K562 (cell line): ENCODE measurements around the gene S100P. TPM values are rescaled to one million over a fixed set of nuclear protein-coding genes. Genes with fewer than 3 reads are reported as not detected.
A peak's percentile ranks its signal among the peaks of the same experiment; 100 is the strongest.

Experiments used
- BACH1 ChIP-seq: fragments of 200-800 bp; sonication (Bioruptor generic); IDR thresholded peaks from 2 replicates; pipeline ENCODE4 v1.6.1; 2016; ENCODE audit warnings: missing genetic modification characterization, missing compliant biosample characterization
- CTBP1 ChIP-seq: fragments of 450-650 bp; IDR thresholded peaks from 2 replicates; pipeline ENCODE4 v1.6.1; 2016; ENCODE audit warnings: borderline replicate concordance
- CXXC5 ChIP-seq: fragments of 250-450 bp; sonication (Bioruptor Pico); IDR thresholded peaks from 2 replicates; pipeline ENCODE4 v1.8.0; 2022; ENCODE audit warnings: inconsistent platforms, mild to moderate bottlenecking, moderate library complexity
- KDM4B ChIP-seq, 2 experiments: fragments of 450-650 bp in 1 of 2; sonication (generic) in 1 of 2; IDR thresholded peaks; 2 replicates each; pipeline ENCODE4 v1.6.1; 2016 to 2017; ENCODE audit warnings: borderline replicate concordance in 2 of 2, antibody characterized with exemption in 1 of 2, low read depth in 1 of 2, mild to moderate bottlenecking in 1 of 2
- MTF1 ChIP-seq: fragments of 250-450 bp; sonication (Bioruptor Pico); IDR thresholded peaks from 2 replicates; pipeline ENCODE4 v1.9.0; 2021; ENCODE audit warnings: moderate library complexity, mild to moderate bottlenecking, inconsistent platforms, borderline replicate concordance
- NFE2L1 ChIP-seq: fragments of 450-650 bp; IDR thresholded peaks from 2 replicates; pipeline ENCODE4 v1.6.1; 2016; ENCODE audit warnings: missing genetic modification characterization, low read depth, mild to moderate bottlenecking, missing compliant biosample characterization, moderate library complexity, borderline replicate concordance
- NUFIP1 ChIP-seq: fragments of 450-650 bp; IDR thresholded peaks from 2 replicates; pipeline ENCODE4 v1.6.1; 2018; ENCODE audit not compliant: partially characterized antibody
- RAD21 ChIP-seq, 2 experiments: fragments of 250-450 bp in 1 of 2; fragments of 450-650 bp in 1 of 2; sonication (Bioruptor Pico) in 1 of 2; formaldehyde crosslinking in 1 of 2; IDR thresholded peaks in 1 of 2; conservative IDR thresholded peaks in 1 of 2; 2 replicates each; pipeline versions ENCODE4 v1.4.0 to v1.8.0; 2020 to 2022; ENCODE audit warnings: mild to moderate bottlenecking in 2 of 2, moderate library complexity in 1 of 2
- TARDBP ChIP-seq: fragments of 450-650 bp; IDR thresholded peaks from 2 replicates; pipeline ENCODE4 v1.6.1; 2016
- ZBTB7A ChIP-seq: IDR thresholded peaks from 2 replicates; pipeline ENCODE4 v1.6.1; 2011; ENCODE audit warnings: low read depth, mild to moderate bottlenecking, low read length, moderate library complexity, borderline replicate concordance; ENCODE audit not compliant: control insufficient read depth
- ZNF584 ChIP-seq: fragments of 200-800 bp; sonication (Bioruptor generic); IDR thresholded peaks from 2 replicates; pipeline ENCODE4 v1.6.1; 2016; ENCODE audit warnings: low read depth, mild to moderate bottlenecking, missing genetic modification characterization, missing compliant biosample characterization
- polyA plus RNA-seq, 8 experiments: library from polyadenylated mRNA; depleted of rRNA in 4 of 8; stranded (reverse) in 5 of 8; unstranded in 3 of 8; fragments of >200 nt; fragmentation: Nextera tagmentation in 2 of 8; fragmentation: Illumina TruSeq in 1 of 8; extraction: Ambion mirVana in 2 of 8; extraction: Trizol in 1 of 8; gene quantifications; 2 replicates each; pipeline versions ENCODE4 v1.2.1 to v1.2.3, GENCODE V29; 2011 to 2014; ENCODE audit warnings: inconsistent platforms in 1 of 8, missing spikeins in 1 of 8
- total RNA-seq, 7 experiments: library from RNA; depleted of rRNA in 6 of 7; stranded (reverse); fragments of >200 nt in 6 of 7; fragmentation: Illumina TruSeq in 2 of 7; extraction: Trizol in 2 of 7; gene quantifications; 2 replicates each; pipeline versions ENCODE4 v1.2.1 to v1.2.3, GENCODE V29; 2011 to 2021; ENCODE audit warnings: low replicate concordance in 1 of 7
- TF ChIP-seq, protein P1 (sequence below): fragments of 450-650 bp; formaldehyde crosslinking; IDR thresholded peaks from 2 replicates; pipeline ENCODE4 v1.4.0; 2020; ENCODE audit warnings: mild to moderate bottlenecking, moderate library complexity
- TF ChIP-seq, protein P2 (sequence below): fragments of 250-450 bp; sonication (Bioruptor Pico); IDR thresholded peaks from 2 replicates; pipeline ENCODE4 v1.5.0; 2021; ENCODE audit warnings: mild to moderate bottlenecking, borderline replicate concordance
- TF ChIP-seq, protein P3 (sequence below), 3 experiments: fragments of 200-800 bp in 1 of 3; sonication (Bioruptor generic) in 1 of 3; sonication (generic) in 1 of 3; formaldehyde crosslinking in 1 of 3; IDR thresholded peaks; 2 replicates each; pipeline versions ENCODE4 v1.6.1 to v1.8.0; 2016 to 2022; ENCODE audit warnings: mild to moderate bottlenecking in 2 of 3, missing compliant biosample characterization in 2 of 3, missing genetic modification characterization in 2 of 3, missing genetic modification reagents in 1 of 3
- TF ChIP-seq, protein P4 (sequence below): sonication (generic); formaldehyde crosslinking; IDR thresholded peaks from 2 replicates; pipeline ENCODE4 v1.8.0; 2022; ENCODE audit warnings: mild to moderate bottlenecking, missing genetic modification reagents
- TF ChIP-seq, protein P5 (sequence below), 2 experiments: fragments of 200-800 bp in 1 of 2; sonication (Bioruptor generic) in 1 of 2; sonication (generic) in 1 of 2; formaldehyde crosslinking in 1 of 2; IDR thresholded peaks in 1 of 2; conservative IDR thresholded peaks in 1 of 2; 2 replicates each; pipeline versions ENCODE4 v1.5.0 to v1.6.1; 2016 to 2020; ENCODE audit warnings: missing compliant biosample characterization in 1 of 2, missing genetic modification characterization in 1 of 2, missing genetic modification reagents in 1 of 2

The S100P gene
- total and polyA plus RNA-seq, 9 of the 15 experiments (the other 6 are each of a cell fraction or from before 2014, with no cell fraction given) = 4.1 to 23.8 (median 7.5) TPM

DNA sequence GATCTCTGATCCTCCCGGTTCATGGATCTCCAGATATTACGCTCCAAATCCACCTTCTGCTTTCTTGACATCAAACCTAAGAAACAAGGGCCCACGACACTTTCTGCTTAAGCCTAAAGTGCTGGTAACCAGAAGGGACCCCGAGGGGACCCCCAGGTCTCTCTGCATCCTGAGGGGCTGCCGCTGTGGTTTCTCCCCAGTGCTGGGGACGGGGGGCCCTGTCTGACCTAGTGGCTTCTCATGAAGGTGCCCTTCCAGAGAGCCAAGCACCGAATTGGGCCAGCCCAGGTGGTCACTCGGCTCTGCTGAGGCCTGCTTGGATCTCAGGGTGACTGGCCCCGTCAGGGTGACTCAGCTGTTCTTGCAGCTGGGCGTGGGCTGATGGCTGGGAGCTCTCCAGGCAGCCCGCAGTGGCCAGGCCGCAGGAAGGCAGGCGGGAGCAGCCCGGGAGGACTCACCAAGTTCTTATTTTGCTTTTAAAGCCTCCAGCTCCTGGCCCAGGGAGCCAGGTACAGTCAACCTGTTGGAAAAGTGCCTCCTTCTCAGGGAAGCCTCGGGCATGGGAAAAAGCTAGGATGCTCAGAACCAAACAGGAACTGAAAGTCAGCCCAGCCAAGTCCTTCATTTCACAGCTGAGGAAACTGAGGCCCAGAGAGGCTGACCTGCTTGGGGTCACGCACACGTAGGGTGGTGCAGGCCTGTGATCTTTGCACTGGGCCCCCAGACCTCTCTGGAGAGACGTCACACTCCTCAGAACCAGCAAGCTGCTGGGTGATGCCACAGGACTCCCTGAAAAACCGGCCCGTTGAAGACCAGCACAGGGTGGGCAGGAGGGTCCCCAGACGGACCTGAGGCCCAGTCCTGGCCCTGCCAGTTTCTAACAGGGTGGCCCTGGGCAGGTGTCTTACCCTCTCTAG lies 39.0 kb downstream of the S100P start (continued):
- TF ChIP-seq KDM4B (IDR thresholded peaks at IDR 0.05; ENCODE audit: borderline replicate concordance in 2 of 2, low read depth in 1 of 2) (peak in 1 of 2 experiments; percentile 63; a peak in 1 of 4 replicates), NFE2L1 (tag) (peak; percentile 96), MTF1 (CRISPR knock-in tag) (no peak), CTBP1 (peak; percentile 68), BACH1 (tag) (peak; percentile 98), TARDBP (no peak), CXXC5 (CRISPR knock-in tag) (peak; percentile 90), ZBTB7A (peak; percentile 50; the same call in 1 of the 2 replicates), NUFIP1 (no peak), RAD21 (CRISPR knock-in tag; conservative IDR thresholded peaks at IDR 0.05 in 1 of 2, IDR thresholded peaks at IDR 0.05 in 1 of 2) (peak in 1 of 2 experiments; percentile 39; a peak in 2 of 4 replicates), ZNF584 (peak; percentile 86)
- TF ChIP-seq, protein P1, sequence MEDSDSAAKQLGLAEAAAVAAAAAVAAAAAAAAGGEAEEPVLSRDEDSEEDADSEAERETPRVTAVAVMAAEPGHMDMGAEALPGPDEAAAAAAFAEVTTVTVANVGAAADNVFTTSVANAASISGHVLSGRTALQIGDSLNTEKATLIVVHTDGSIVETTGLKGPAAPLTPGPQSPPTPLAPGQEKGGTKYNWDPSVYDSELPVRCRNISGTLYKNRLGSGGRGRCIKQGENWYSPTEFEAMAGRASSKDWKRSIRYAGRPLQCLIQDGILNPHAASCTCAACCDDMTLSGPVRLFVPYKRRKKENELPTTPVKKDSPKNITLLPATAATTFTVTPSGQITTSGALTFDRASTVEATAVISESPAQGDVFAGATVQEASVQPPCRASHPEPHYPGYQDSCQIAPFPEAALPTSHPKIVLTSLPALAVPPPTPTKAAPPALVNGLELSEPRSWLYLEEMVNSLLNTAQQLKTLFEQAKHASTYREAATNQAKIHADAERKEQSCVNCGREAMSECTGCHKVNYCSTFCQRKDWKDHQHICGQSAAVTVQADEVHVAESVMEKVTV (CRISPR knock-in tag) = 0 out of 2 replicates have a peak, but pooled peaks have one; percentile 9
- TF ChIP-seq, protein P2, sequence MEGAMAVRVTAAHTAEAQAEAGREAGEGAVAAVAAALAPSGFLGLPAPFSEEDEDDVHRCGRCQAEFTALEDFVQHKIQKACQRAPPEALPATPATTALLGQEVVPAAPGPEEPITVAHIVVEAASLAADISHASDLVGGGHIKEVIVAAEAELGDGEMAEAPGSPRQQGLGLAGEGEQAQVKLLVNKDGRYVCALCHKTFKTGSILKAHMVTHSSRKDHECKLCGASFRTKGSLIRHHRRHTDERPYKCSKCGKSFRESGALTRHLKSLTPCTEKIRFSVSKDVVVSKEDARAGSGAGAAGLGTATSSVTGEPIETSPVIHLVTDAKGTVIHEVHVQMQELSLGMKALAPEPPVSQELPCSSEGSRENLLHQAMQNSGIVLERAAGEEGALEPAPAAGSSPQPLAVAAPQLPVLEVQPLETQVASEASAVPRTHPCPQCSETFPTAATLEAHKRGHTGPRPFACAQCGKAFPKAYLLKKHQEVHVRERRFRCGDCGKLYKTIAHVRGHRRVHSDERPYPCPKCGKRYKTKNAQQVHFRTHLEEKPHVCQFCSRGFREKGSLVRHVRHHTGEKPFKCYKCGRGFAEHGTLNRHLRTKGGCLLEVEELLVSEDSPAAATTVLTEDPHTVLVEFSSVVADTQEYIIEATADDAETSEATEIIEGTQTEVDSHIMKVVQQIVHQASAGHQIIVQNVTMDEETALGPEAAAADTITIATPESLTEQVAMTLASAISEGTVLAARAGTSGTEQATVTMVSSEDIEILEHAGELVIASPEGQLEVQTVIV = 0 out of 2 replicates have a peak, but pooled peaks have one; percentile 25
- TF ChIP-seq, protein P3, sequence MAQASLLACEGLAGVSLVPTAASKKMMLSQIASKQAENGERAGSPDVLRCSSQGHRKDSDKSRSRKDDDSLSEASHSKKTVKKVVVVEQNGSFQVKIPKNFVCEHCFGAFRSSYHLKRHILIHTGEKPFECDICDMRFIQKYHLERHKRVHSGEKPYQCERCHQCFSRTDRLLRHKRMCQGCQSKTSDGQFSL (CRISPR knock-in tag; IDR thresholded peaks at IDR 0.05) = no peak; the same call in 1 of the 2 replicates
- TF ChIP-seq, protein P3 (tag; IDR thresholded peaks at IDR 0.05) = peak in 1 of 2 experiments; percentile 65; a peak in 2 of 4 replicates
- TF ChIP-seq, protein P4, sequence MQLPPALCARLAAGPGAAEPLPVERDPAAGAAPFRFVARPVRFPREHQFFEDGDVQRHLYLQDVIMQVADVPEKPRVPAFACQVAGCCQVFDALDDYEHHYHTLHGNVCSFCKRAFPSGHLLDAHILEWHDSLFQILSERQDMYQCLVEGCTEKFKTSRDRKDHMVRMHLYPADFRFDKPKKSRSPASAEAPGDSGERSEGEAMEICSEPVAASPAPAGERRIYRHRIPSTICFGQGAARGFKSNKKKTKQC = peak; percentile 20; the same call in 1 of the 2 replicates
- TF ChIP-seq, protein P5, sequence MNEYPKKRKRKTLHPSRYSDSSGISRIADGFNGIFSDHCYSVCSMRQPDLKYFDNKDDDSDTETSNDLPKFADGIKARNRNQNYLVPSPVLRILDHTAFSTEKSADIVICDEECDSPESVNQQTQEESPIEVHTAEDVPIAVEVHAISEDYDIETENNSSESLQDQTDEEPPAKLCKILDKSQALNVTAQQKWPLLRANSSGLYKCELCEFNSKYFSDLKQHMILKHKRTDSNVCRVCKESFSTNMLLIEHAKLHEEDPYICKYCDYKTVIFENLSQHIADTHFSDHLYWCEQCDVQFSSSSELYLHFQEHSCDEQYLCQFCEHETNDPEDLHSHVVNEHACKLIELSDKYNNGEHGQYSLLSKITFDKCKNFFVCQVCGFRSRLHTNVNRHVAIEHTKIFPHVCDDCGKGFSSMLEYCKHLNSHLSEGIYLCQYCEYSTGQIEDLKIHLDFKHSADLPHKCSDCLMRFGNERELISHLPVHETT (CRISPR knock-in tag; conservative IDR thresholded peaks at IDR 0.05 in 1 of 2, IDR thresholded peaks at IDR 0.05 in 1 of 2) = peak in 1 of 2 experiments; percentile 84; a peak in 2 of 4 replicates
